GM21528 (cell line): ENCODE measurements around the gene CAMTA1.

ENCODE experiments used
- ATAC-seq: cut with Tn5 transposase; IDR thresholded peaks from one replicate; pipeline ENCODE4 v1.9.1; 2021; ENCODE audit warnings: mild to moderate bottlenecking, moderate library complexity; ENCODE audit not compliant: unreplicated experiment, low FRiP score

CAMTA1 gene

GRCh38 chr1:7488475-7488842, 703.2 kb downstream of the CAMTA1 start:
- no peak for ATAC-seq

GRCh38 chr1:7489586-7489985, 704.3 kb downstream of the CAMTA1 start:
- ATAC-seq = no peak

- ATAC-seq = no peak
These were observed 705.3 kb downstream of the CAMTA1 start for GRCh38 chr1:7490576-7490975.

DNA sequence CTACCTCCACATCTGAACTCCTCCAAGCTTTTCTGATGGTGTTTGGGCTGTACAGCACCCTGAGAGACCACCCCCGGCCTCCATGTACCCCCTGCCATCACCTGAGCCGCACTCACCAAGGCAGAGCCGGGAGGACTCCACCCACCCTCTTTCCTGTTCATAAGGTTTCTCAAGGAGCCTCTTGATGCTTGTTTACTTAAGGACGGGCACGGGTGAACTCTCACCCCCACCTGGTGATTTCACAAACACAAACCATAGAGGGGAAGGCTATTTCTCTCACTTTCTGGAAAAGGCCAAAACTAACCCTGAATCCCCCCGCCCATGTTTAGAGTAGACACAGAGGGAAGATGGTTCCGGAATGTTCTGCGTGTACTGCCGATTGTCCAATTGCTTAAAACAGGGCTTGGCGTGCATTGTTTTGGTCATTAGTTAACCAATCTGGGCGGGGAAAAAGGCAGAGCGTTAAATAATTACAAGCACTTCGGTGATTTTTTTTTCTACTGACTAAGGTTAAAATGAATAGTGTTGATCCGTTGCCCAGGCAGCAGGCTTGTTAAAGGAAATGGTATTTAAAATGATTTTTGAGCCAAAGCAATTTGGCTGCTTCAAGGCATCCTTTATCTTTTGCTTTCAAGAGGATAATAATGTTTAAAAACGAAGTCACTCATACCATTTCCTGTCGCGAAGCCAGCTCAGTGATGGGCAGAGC, 706.0 kb downstream of the CAMTA1 start:
- ATAC-seq = no peak

- ATAC-seq = no peak
These were observed 706.5 kb downstream of the CAMTA1 start for GRCh38 chr1:7491818-7492173.

DNA sequence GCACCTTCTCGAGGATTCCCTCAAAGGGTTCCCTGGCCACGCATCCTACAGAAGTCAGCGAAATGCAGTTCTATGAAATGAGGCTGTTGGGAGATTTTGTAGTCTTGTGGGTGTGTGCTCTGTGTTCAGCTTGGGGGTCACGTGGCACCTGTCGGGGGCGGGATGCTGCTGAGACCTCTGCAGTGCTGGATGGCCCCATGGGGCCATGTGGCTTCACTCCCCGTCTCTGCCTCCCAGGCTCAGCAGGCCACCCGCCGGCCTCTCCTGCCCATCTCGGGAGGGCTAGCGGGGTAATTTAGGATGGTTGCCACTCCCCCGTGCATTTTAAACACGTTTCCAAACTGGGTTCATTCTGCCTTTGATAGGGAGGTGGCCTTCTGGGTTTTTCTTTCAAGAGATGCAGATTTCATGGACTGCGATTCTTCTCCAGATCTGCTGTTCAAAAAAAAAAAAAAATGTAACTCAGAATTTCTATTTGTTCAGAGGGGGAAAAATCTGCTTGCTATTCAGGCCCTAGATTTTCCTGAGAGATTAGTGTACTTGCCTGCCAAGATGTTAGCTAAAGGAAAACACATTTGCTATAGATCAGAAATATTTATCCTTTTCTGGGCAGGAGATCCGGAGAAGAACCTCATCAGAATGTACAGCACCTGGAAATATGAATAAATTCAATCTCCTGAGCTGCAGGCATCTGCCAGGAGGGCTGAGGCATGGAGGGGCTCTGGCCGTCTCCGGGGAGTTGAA, 708.6 kb downstream of the CAMTA1 start:
- ATAC-seq = no peak

- no peak for ATAC-seq
These were observed 710.7 kb downstream of the CAMTA1 start for GRCh38 chr1:7495962-7496361.

GRCh38 chr1:7497107-7497637, 711.9 kb downstream of the CAMTA1 start:
- no peak for ATAC-seq

DNA sequence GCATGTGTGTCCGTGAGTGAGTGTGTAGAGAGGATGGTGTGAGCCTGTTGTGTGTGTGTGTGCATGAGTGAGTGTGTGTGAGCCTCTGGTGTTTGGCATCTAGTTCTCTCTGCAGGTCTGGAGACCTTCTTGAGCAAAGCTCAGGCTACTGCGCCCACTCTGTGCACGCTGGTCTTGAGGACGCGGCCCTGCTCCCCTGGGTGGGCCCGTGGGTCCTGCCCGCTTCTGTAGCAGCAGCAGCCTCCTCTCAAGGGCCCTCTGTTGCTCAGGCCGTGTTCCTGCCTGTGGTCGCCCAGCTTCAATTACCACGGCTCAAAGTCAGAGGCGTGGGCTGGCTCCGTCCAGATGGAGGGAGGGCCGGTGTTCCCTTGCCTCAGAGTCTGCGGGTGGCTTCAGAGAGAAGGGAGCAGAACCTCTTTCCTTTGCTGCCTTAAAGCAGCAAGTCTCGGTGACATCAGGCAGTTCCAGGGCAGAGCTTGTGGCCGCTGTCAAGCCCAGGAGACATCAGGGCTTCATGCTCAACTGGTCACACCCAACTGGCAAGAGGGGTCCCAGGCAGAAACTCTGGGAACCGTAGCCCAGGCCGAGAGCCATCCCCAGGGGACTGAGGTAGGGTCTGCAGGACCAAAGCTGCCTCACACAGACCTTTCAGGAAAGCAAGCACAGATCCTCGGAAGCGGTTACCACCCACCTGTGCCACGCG, 715.3 kb downstream of the CAMTA1 start:
- no peak for ATAC-seq

- ATAC-seq = no peak
These were observed 715.8 kb downstream of the CAMTA1 start for GRCh38 chr1:7501084-7501491.

DNA sequence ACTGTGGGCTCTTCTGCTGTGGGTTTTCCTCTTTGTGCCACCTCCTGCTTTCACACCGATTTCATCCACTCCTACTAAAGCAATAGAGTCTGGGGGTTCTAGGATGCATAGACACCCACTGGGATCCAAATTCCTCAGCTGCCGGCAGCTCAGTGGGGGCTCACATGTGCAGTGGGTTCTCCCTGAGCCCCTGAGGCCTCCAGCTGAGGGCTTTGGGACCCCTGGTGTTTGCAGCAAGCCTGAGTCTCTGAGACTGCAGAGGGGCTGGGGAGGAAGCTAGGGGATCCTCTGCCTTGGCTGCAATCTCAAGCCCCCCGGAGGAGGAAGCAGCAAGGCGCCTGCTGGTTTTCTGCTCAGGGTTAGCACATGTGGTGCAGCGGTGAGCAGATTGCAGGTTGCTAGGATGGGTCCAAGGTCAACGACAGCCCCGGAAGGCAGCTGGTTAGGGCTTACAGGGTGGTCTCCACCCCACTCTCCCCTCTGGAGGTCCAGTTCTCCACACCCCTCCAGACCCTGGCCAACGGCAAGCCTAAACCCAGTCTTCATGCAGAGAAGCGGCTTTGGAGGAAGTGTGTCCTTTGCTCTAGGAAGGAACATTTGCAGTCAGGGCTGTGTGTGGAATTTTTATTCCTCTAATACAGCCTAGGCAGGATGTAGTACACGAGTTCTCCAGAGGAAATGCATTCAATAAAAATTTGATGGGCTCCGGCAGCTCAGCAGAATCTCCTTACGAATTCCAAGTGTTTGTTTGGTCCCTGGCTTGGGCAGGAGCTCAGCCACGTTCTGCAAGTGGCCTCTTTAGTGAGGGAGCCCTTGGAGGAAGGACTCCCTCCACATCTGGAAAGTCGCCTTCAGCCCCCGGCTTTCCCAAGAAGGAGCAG, 716.7 kb downstream of the CAMTA1 start:
- ATAC-seq = no peak

GRCh38 chr1:7503691-7504437, 718.6 kb downstream of the CAMTA1 start:
- ATAC-seq = no peak

GRCh38 chr1:7504438-7504720, 719.1 kb downstream of the CAMTA1 start:
- no peak for ATAC-seq

DNA sequence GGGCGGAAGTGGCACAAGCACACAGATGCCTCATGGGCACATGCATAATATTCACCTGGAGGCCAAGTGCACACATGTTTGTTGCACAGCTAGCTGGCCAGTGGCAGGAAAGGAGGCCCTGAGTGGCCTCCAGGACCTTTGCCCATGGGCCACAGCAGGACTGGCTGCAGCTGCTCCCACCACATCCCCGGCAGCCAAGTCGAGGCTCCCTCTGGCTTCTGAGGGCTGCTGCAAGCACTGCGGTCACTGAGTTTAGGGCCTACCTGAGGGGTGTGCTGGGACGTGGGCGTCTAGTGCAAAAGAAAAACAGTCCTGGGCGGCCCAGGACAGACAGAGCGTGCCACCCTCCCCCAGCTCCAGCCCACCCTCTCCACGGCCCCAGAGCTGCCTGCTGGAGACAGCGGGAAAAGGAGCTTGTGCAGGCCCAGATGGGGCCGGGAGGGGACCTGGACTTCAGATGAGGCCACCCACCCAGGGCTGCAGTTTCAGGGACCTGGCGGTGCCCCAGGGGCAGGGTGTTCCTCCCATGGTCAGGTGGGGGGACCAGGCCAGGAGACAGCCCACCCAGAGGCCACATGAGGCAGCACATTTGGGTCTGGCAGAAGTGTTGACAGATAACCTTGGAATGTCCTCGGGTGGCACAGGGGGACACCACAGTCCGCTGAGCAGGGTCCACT, 720.0 kb downstream of the CAMTA1 start:
- ATAC-seq = no peak

DNA sequence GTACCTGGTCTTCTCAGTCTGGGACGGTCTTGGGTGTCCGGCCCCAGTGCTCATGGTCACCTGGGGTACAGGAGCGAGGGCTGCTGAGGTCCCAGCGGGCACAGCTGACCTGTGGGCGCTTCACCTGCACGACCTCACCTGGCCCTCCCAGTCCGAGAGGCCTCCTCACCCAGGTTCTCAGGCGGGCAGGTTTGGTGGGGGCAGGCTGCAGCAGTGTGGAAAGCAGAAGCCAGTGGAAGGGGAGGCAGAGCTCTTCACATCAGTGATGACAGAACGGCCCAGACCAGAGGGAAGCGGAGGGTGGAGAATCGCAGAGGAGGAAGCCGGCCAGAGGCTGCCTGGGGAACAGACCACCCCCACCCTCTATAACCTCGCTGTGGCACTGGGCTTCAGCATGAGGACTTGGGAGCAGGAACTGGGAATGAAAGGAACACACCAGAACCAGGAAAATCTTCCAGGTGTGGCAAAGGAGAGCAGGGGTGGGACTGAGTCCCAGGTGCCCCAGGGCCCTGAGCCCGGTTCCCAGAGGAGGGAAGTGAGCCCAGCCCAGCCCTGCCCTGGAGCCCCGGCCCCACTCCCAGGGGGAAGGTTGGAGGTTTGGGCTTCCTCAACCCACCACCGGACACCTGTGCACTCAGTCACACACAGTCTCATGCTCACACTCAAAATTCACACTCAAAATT, 720.7 kb downstream of the CAMTA1 start:
- no peak for ATAC-seq

- ATAC-seq = no peak
These were observed 721.4 kb downstream of the CAMTA1 start for GRCh38 chr1:7506454-7507284.

GRCh38 chr1:7507285-7508019, 722.2 kb downstream of the CAMTA1 start:
- no peak for ATAC-seq
